Colonic mucosa (tissue), 4 donors: Measurements from ENCODE around the gene RAD9B. TPM values are rescaled to one million over a fixed set of nuclear protein-coding genes. Genes with fewer than 3 reads are reported as not detected.
"Not testable (repeated sequence)": the region's sequence is repeated elsewhere in the genome, so short reads cannot be mapped to it uniquely, and the experiment has no call there.

ENCODE experiments used
- DNase-seq: peaks from one replicate; pipeline ENCODE4 v3.0.0-alpha.2; 2020
- H3K27ac ChIP-seq: fragments of 200-600 bp; one replicate; pipeline ENCODE4 v1.8.0; 2021
- H3K27me3 ChIP-seq: fragments of 200-600 bp; one replicate; pipeline ENCODE4 v1.8.0; 2021
- H3K36me3 ChIP-seq: fragments of 200-600 bp; one replicate; pipeline ENCODE4 v1.8.0; 2021
- H3K4me1 ChIP-seq: fragments of 200-600 bp; one replicate; pipeline ENCODE4 v1.8.0; 2021; ENCODE audit warnings: mild to moderate bottlenecking
- H3K4me3 ChIP-seq: fragments of 200-600 bp; one replicate; pipeline ENCODE4 v1.8.0; 2021
- H3K9ac ChIP-seq, 2 donors: one replicate each; pipeline ENCODE4 v1.7.0; 2013; ENCODE audit warnings: control low read depth in 2 of 2, low read depth in 2 of 2, low read length in 2 of 2
- H3K9me3 ChIP-seq: fragments of 200-600 bp; one replicate; pipeline ENCODE4 v1.8.0; 2021
- intact Hi-C: fragments of 100-400 bp; cut with DNase I; formaldehyde crosslinking; loops from one replicate; pipeline ENCODE4 v1.14.1; 2022
- total RNA-seq, 2 donors: library from RNA; stranded (reverse); fragmentation: NEBNext Ultra II Directional in 1 of 2; extraction: Animal tissue kit (Norgen Biotek cat#: 25700) in 1 of 2; gene quantifications; one replicate each; pipeline ENCODE4 v1.2.1, GENCODE V29; 2021
- TF ChIP-seq, protein P1 (sequence below): fragments of 200-600 bp; IDR thresholded peaks from one replicate; pipeline ENCODE4 v1.8.0; 2022; ENCODE audit warnings: antibody characterized with exemption, mild to moderate bottlenecking
- donor health status: healthy.
- donor health status: DM: no; HTN: no; CAD: no.
- donor health status: DM: no; HTN: no; CAD: no.

RAD9B gene
- total RNA-seq, 2 donors from 2014 or later: 0.19 to 0.69 TPM

DNA sequence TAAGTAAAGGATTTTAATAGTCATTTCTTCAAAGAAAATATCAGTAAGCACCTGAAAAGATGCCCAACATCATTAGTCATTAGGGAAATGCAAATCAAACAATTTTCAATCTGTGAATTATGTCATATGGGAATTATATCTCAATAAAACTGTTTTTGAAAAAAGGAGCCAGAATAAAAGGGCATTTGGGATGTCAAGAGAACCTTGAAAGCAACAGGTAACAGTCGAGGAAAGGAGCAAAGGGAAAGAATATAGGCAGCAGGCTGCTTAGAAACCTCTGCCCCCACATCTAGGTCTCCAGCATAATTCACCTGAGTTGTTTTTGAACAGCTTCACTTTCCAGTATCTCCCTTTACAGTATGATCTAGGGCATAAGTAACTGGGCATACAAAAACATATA, 12.2 kb downstream of the RAD9B start:
- Histone ChIP-seq H3K27ac (no peak overlapping the region), H3K27me3 (no peaks in the 10 kb centered on the region), H3K4me1 (no peaks in the 10 kb centered on the region), H3K9me3 (no peaks in the 10 kb centered on the region), H3K36me3 (no peaks in the 10 kb centered on the region), H3K4me3 (no peak overlapping the region), H3K9ac (no peak overlapping the region)
- TF ChIP-seq, protein P1, sequence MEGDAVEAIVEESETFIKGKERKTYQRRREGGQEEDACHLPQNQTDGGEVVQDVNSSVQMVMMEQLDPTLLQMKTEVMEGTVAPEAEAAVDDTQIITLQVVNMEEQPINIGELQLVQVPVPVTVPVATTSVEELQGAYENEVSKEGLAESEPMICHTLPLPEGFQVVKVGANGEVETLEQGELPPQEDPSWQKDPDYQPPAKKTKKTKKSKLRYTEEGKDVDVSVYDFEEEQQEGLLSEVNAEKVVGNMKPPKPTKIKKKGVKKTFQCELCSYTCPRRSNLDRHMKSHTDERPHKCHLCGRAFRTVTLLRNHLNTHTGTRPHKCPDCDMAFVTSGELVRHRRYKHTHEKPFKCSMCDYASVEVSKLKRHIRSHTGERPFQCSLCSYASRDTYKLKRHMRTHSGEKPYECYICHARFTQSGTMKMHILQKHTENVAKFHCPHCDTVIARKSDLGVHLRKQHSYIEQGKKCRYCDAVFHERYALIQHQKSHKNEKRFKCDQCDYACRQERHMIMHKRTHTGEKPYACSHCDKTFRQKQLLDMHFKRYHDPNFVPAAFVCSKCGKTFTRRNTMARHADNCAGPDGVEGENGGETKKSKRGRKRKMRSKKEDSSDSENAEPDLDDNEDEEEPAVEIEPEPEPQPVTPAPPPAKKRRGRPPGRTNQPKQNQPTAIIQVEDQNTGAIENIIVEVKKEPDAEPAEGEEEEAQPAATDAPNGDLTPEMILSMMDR: no peak
- intact Hi-C loops: loop anchor here (10.0 kb wide), 1 partner anchor 180 kb away; no protein-coding TSS in a partner anchor
- DNase-seq: no peak

- intact Hi-C loops: loop anchor here (10.0 kb wide), 1 partner anchor 178 kb away; no protein-coding TSS in a partner anchor
- Histone ChIP-seq H3K9me3 (no peaks in the 10 kb centered on the region), H3K4me1 (no peaks in the 10 kb centered on the region), H3K27ac (no peak overlapping the region), H3K9ac (no peak overlapping the region), H3K36me3 (no peaks in the 10 kb centered on the region), H3K27me3 (no peaks in the 10 kb centered on the region), H3K4me3 (no peak overlapping the region)
- no peak for DNase-seq
- TF ChIP-seq, protein P1: no peak
Measured at GRCh38 chr12:110516995-110517394, 14.9 kb downstream of the RAD9B start.

GRCh38 chr12:110518014-110518413, 15.9 kb downstream of the RAD9B start:
- H3K4me1 ChIP-seq, H3K27ac ChIP-seq: not testable (repeated sequence)
- intact Hi-C loops: loop anchor here (10.0 kb wide), 1 partner anchor 177 kb away; no protein-coding TSS in a partner anchor

DNA sequence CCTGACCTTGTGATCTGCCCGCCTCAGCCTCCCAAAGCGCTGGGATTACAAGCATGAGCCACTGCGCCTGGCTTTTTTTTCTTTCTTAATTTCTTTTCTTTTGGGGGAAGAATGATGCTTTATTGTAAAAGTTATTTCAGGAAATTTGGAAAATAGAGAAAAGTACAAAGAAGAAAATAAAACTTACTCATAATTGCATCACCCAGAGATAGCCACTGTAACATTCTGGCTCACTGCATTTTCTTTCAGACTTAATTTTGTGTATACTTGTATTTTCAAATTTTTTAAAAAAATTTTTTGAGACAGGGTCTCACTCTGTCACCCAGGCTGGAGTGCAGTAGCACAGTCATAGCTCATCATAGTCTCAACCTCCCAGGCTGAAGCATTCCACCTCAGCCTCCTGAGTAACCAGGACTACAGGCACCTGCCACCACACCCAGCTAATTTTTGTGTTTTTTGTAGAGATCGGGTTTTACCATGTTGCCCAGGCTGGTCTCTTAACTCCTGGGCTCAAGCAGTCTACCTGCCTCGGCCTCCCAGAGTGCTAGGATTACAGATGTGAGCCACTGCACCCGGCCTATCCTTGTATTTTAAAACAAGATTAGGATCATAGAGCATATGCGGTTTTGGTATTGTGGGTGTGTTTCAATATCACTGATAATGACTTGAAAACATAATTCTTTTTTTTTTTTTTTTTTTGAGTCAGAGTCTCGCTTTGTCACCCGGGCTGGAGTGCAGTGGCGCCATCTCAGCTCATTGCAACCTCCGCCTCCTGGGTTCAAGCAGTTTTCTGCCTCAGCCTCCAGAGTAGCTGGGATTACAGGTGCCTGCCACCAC, 19.0 kb downstream of the RAD9B start:
- H3K9me3 ChIP-seq, intact Hi-C loops, H3K27ac ChIP-seq, H3K27me3 ChIP-seq, H3K9ac ChIP-seq, DNase-seq, H3K4me3 ChIP-seq, H3K36me3 ChIP-seq, H3K4me1 ChIP-seq: not testable (repeated sequence)

More at GRCh38 chr12:110518014-110518413, 15.9 kb downstream of the RAD9B start:
- not testable (repeated sequence) for DNase-seq, H3K27me3 ChIP-seq, H3K9me3 ChIP-seq, H3K4me3 ChIP-seq, H3K9ac ChIP-seq, H3K36me3 ChIP-seq

DNA sequence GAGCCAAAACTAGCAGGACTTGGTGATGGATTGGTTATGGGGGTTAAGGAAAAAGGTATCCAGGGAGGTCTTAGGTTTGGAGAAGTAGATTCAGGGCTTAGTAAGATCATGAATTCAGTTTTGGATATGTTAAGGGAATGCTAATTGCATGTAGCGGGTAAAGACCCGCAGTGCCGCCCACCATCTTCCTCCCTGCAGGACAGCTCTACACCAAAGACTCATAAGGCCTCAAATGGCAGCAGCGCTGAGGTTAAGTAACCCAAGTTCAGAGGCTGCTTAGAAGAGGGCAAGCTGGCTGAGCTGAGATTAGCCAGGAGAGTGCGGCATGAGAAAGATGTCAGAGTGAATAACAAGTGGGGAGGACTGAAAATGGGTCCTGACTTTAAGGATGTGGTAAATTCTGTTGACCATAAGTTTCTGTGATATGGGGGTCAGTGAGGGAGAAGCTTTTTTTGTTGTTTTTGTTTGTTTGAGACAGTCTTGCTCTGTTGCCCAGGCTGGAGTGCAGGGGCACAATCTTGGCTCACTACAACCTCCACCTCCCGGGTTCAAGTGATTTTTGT, 26.2 kb downstream of the RAD9B start:
- Histone ChIP-seq H3K4me3 (no peak overlapping the region), H3K27ac (no peak overlapping the region), H3K27me3 (no peaks in the 10 kb centered on the region), H3K9me3 (no peaks in the 10 kb centered on the region), H3K9ac (no peak overlapping the region), H3K4me1 (peaks cover 9% of the 10 kb centered on the region), H3K36me3 (no peaks in the 10 kb centered on the region)
- intact Hi-C loops: no loop called here
- DNase-seq: no peak
- TF ChIP-seq, protein P1: no peak

- Histone ChIP-seq H3K27ac (no peak overlapping the region), H3K27me3 (no peaks in the 10 kb centered on the region), H3K4me1 (peaks cover 9% of the 10 kb centered on the region), H3K4me3 (no peak overlapping the region), H3K9ac (no peak overlapping the region), H3K36me3 (no peaks in the 10 kb centered on the region), H3K9me3 (no peaks in the 10 kb centered on the region)
- intact Hi-C loops: no loop called here
- TF ChIP-seq, protein P1: no peak
- no peak for DNase-seq
Measured at GRCh38 chr12:110530511-110530910, 28.4 kb downstream of the RAD9B start.
